LNCaP clone FGC (cell line): ENCODE measurements around the gene SAMD7.

ENCODE experiments used
- DNase-seq: peaks from one replicate; pipeline ENCODE4 v3.0.0-alpha.2; 2011; ENCODE audit warnings: low read depth
- H3K4me3 ChIP-seq: 2 replicates; pipeline ENCODE4 v1.5.1; 2011; ENCODE audit warnings: mild to moderate bottlenecking, low read depth, low read length, control low read depth
- TF ChIP-seq, protein P1 (sequence below): IDR thresholded peaks from 2 replicates; pipeline ENCODE4 v1.5.1; 2012; ENCODE audit warnings: mild to moderate bottlenecking; ENCODE audit not compliant: control insufficient read depth, insufficient read depth; ENCODE audit errors: extremely low read depth

SAMD7 gene, protein sequence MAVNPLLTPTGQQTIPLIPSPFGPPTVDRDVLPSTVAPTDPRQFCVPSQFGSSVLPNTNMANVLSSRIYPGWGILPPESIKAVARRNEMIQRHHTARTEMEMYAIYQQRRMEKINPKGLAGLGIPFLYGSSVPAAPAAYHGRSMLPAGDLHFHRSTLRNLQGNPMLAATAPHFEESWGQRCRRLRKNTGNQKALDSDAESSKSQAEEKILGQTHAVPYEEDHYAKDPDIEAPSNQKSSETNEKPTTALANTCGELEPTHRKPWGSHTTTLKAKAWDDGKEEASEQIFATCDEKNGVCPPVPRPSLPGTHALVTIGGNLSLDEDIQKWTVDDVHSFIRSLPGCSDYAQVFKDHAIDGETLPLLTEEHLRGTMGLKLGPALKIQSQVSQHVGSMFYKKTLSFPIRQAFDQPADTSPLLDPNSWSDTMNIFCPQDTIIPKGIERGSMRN

DNA sequence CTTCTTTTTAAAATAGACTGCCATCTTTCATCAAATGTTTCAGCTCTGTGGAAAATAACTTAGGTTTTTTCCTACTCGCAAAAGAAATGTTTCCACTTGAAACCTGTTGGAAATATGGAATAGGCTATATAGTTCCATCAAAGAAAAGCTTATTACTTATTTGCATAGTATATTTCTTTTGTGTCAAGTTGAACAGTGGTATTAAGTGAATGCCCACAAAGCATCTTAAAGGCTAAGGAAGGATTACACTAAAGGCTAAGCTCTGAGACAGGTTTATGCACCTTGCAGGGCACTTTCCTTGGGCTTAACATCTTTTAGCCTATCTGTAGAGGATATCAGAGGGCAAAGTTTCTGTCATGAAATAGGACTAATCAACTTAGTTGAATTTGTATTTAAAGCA is at the start of gene SAMD7:
SAMD7 (plus strand) TSS at position 301 of the 400 bp plus-strand sequence. CDS start 7,927 bp downstream, outside the sequence.
- no peak for DNase-seq
- TF ChIP-seq, protein P1, sequence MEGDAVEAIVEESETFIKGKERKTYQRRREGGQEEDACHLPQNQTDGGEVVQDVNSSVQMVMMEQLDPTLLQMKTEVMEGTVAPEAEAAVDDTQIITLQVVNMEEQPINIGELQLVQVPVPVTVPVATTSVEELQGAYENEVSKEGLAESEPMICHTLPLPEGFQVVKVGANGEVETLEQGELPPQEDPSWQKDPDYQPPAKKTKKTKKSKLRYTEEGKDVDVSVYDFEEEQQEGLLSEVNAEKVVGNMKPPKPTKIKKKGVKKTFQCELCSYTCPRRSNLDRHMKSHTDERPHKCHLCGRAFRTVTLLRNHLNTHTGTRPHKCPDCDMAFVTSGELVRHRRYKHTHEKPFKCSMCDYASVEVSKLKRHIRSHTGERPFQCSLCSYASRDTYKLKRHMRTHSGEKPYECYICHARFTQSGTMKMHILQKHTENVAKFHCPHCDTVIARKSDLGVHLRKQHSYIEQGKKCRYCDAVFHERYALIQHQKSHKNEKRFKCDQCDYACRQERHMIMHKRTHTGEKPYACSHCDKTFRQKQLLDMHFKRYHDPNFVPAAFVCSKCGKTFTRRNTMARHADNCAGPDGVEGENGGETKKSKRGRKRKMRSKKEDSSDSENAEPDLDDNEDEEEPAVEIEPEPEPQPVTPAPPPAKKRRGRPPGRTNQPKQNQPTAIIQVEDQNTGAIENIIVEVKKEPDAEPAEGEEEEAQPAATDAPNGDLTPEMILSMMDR, result no peak
- no peak within 1 kb of the TSS for H3K4me3 ChIP-seq

GRCh38 chr3:169861871-169862270 is 49.5 kb upstream of the SAMD7 start:
- TF ChIP-seq, protein P1, result no peak
- no peak overlapping the region for H3K4me3 ChIP-seq
- no peak for DNase-seq

DNA sequence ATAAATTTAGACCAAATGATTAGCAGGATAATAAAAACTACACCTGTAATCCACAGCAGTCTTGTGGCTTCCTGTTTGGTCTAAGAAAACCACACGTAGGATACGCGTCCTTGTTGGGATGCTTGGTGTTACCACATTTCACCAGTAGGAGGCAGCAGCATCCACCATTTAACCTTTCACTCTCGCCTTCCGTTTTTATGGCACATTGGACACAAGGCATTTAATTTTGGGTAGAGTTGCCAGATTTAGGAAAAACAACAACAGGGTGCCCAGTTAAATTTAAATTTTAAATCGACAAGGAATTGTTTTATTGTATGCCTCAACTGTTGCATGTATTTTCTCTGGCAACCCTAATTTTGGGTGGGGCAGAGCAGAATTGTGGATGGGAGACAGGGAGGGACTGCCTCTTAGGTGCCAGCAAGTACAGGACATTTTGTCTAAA is 47.9 kb upstream of the SAMD7 start:
- H3K4me3 ChIP-seq, result no peak overlapping the region
- TF ChIP-seq, protein P1, result peak; percentile 97
- DNase-seq, result peak; percentile 75

DNA sequence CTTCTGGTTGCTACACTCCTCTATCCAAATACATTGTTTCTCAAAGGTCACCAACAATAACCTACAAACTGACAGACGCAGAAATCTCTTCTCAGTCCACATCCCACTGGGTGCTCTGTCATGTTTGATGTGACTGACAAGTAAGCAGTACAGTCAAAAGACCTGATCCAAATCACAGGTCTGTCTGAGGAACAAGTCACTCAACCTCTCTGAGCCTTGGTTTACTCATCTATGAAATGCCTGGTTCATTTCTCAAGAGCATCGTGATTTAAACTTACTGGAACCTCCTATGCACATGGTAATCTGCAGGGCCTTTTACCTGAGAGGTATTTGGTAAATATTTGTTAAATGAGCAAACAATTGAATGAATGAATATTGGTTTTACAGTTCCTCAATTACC is 47.1 kb upstream of the SAMD7 start:
- no peak for DNase-seq
- TF ChIP-seq, protein P1, result no peak
- no peak overlapping the region for H3K4me3 ChIP-seq

- no peak for DNase-seq
- TF ChIP-seq, protein P1, result no peak
- H3K4me3 ChIP-seq, result no peak overlapping the region
These were observed 46.1 kb upstream of the SAMD7 start for GRCh38 chr3:169865176-169865767.

GRCh38 chr3:169867584-169868210 is 43.7 kb upstream of the SAMD7 start:
- no peak for DNase-seq
- TF ChIP-seq, protein P1, result no peak

More at GRCh38 chr3:169867584-169868210, 43.7 kb upstream of the SAMD7 start:
- no peak overlapping the region for H3K4me3 ChIP-seq
